T-cell (primary cell): Measurements from ENCODE around the gene NPRL2. TPM values are rescaled to one million over a fixed set of nuclear protein-coding genes. Genes with fewer than 3 reads are reported as not detected.
A peak's percentile ranks its signal among the peaks of the same experiment; 100 is the strongest.

ENCODE experiments used
- ATAC-seq, 4 experiments: fragments of 200-7000 bp in 3 of 4; fragments of 150-1000 bp in 1 of 4; cut with Tn5 transposase; replicated peaks in 1 of 4; 1 replicate in 3 of 4; 2 replicates in 1 of 4; pipeline ENCODE4 v1.10.0; 2021; ENCODE audit warnings: moderate library complexity in 3 of 4, mild to moderate bottlenecking in 2 of 4, moderate number of reproducible peaks in 1 of 4
- CTCF ChIA-PET, 2 donors: fragments of 300-600 bp; sonication (Branson Sonifier 250); formaldehyde crosslinking; loops; one replicate each; lab custom pipeline; 2022; ENCODE audit warnings: antibody characterized with exemption in 2 of 2; lab: Charles Lee
- POLR2A ChIA-PET, 2 donors: fragments of 300-600 bp; sonication (Branson Sonifier 250); formaldehyde crosslinking; loops; one replicate each; lab custom pipeline; 2022; ENCODE audit warnings: antibody characterized with exemption in 2 of 2; lab: Charles Lee
- DNase-seq, 35 experiments: peaks; one replicate each; pipeline versions ENCODE4 v3.0.0 to v3.0.0-alpha.2; 2013 to 2023
- H3K27ac ChIP-seq: one replicate; pipeline ENCODE4 v1.5.1; 2013; ENCODE audit warnings: low read length
- H3K27me3 ChIP-seq, 2 experiments: replicated peaks in 1 of 2; 1 replicate in 1 of 2; 2 replicates in 1 of 2; pipeline versions ENCODE4 v1.6.1 to v1.7.0; 2013; ENCODE audit warnings: low read length in 1 of 2, mixed read lengths in 1 of 2; ENCODE audit not compliant: control insufficient read depth in 2 of 2, insufficient read depth in 2 of 2; ENCODE audit errors: extremely low read depth in 1 of 2
- H3K36me3 ChIP-seq, 2 donors: 1 replicate in 1 of 2; 2 replicates in 1 of 2; pipeline versions ENCODE4 v1.6.1 to v1.7.0; 2013; ENCODE audit warnings: low read length in 1 of 2; ENCODE audit not compliant: control insufficient read depth in 2 of 2, insufficient read depth in 1 of 2; ENCODE audit errors: extremely low read depth in 1 of 2
- H3K4me1 ChIP-seq, 2 experiments: 1 replicate in 1 of 2; 2 replicates in 1 of 2; pipeline versions ENCODE4 v1.6.1 to v1.7.0; 2013; ENCODE audit warnings: low read length in 2 of 2, mixed read lengths in 1 of 2; ENCODE audit not compliant: insufficient read depth in 2 of 2, control insufficient read depth in 1 of 2; ENCODE audit errors: extremely low read depth in 1 of 2
- H3K4me3 ChIP-seq, 2 donors: 1 replicate in 1 of 2; 2 replicates in 1 of 2; pipeline versions ENCODE4 v1.5.1 to v1.7.0; 2013; ENCODE audit warnings: mild to moderate bottlenecking in 2 of 2, low read length in 1 of 2, moderate library complexity in 1 of 2; ENCODE audit not compliant: control insufficient read depth in 1 of 2; ENCODE audit errors: extremely low read depth in 1 of 2
- H3K9me3 ChIP-seq: 2 replicates; pipeline ENCODE4 v1.7.0; 2013
- H3K27ac Mint-ChIP-seq, 2 donors: one replicate each; pipeline ENCODE4 v1.8.0; 2020 to 2021; ENCODE audit warnings: mild to moderate bottlenecking in 2 of 2, mixed read lengths in 2 of 2
- H3K27me3 Mint-ChIP-seq, 2 donors: one replicate each; pipeline ENCODE4 v1.8.0; 2021 to 2022; ENCODE audit warnings: mixed read lengths in 2 of 2
- H3K36me3 Mint-ChIP-seq: one replicate; pipeline ENCODE4 v1.8.0; 2021; ENCODE audit warnings: mixed read lengths
- H3K4me1 Mint-ChIP-seq, 3 donors: one replicate each; pipeline ENCODE4 v1.8.0; 2020 to 2022; ENCODE audit warnings: mixed read lengths in 3 of 3, mild to moderate bottlenecking in 1 of 3
- H3K4me3 Mint-ChIP-seq, 3 donors: one replicate each; pipeline ENCODE4 v1.8.0; 2020 to 2022; ENCODE audit warnings: mild to moderate bottlenecking in 3 of 3, mixed read lengths in 3 of 3, moderate library complexity in 3 of 3
- H3K9me3 Mint-ChIP-seq, 3 donors: one replicate each; pipeline ENCODE4 v1.8.0; 2020 to 2022; ENCODE audit warnings: mixed read lengths in 3 of 3
- WGBS: methylation state at CpG from one replicate; pipeline ENCODE4 v1.1.5; 2013; ENCODE audit warnings: missing lambda C conversion rate; ENCODE audit not compliant: insufficient coverage; 5-methylcytosine and 5-hydroxymethylcytosine counted together
- total RNA-seq, 35 experiments: library from RNA in 6 of 35; stranded (reverse) in 6 of 35; fragments of 120-200 nt in 1 of 35; gene quantifications; one replicate each; pipeline versions ENCODE4 v1.2.1 to v1.2.4 and lab custom pipeline; 2013 to 2026

Gene NPRL2
- total RNA-seq, 5 donors from 2014 or later (not counting 1 experiment from before 2014, with no cell fraction given): 26.6 to 52.2 (median 48.1) TPM

- Mint-ChIP-seq H3K27ac (no peak overlapping the region), H3K4me1 (peaks cover 26 to 47% (median 41%) of the 10 kb centered on the region in 3 donors), H3K9me3 (no peaks in the 10 kb centered on the region), H3K36me3 (peaks cover 19% of the 10 kb centered on the region), H3K4me3 (no peak overlapping the region), H3K27me3 (no peaks in the 10 kb centered on the region)
- no peak for ATAC-seq
- ChIA-PET POLR2A (no interaction called here), CTCF (no interaction called here)
- Histone ChIP-seq H3K4me1 (peaks cover 13 to 57% of the 10 kb centered on the region in 2 experiments), H3K27me3 (no peaks in the 10 kb centered on the region), H3K27ac (no peak overlapping the region), H3K4me3 (no peak overlapping the region), H3K9me3 (no peaks in the 10 kb centered on the region), H3K36me3 (peaks cover 14 to 47% of the 10 kb centered on the region in 2 donors)
- WGBS: 100% methylated on average over 6 of the region's 10 CpGs
- DNase-seq: no peak
These were observed 20.2 kb downstream of the NPRL2 start for GRCh38 chr3:50330330-50330729.

- Histone ChIP-seq H3K4me3 (peak within 1 kb of the TSS; percentile 77 to 90), H3K4me1 (peaks cover 6 to 44% of the 10 kb centered on the region in 2 experiments), H3K9me3 (no peaks in the 10 kb centered on the region), H3K36me3 (peaks cover 14 to 40% of the 10 kb centered on the region in 2 donors), H3K27me3 (no peaks in the 10 kb centered on the region), H3K27ac (peak within 1 kb of the TSS; percentile 69)
- Mint-ChIP-seq H3K9me3 (no peaks in the 10 kb centered on the region), H3K27ac (peak within 1 kb of the TSS; percentile 85 to 87), H3K4me1 (peaks cover 15 to 36% (median 25%) of the 10 kb centered on the region in 3 donors), H3K36me3 (peaks cover 19% of the 10 kb centered on the region), H3K4me3 (peak within 1 kb of the TSS; percentile 86 to 92 (median 89)), H3K27me3 (no peaks in the 10 kb centered on the region)
- POLR2A ChIA-PET: interaction anchor here (0.6 to 2.5 kb wide), 5 partner anchors 9 to 103 kb away, joined by 3 to 11 read pairs (median 4); partner anchors contain the start of genes CYB561D2 (in 1 of the 2) and NPRL2 (in 1 of the 2)
- WGBS: 3% methylated on average over 54 of the region's 55 CpGs
- CTCF ChIA-PET: interaction anchor here (0.5 to 1.7 kb wide), 6 partner anchors 9 to 100 kb away, joined by 3 to 11 read pairs (median 3); no protein-coding TSS in a partner anchor
- ATAC-seq (peak; percentile 93 to 96 (median 95)), DNase-seq (peak; percentile 86 to 98 (median 94))
These were observed 22.5 kb downstream of the NPRL2 start, which contains the start of gene TUSC2 for GRCh38 chr3:50327943-50328691. TUSC2 (minus strand) TSS chr3:50328223; CDS start chr3:50328099, 124 bp downstream.

GRCh38 chr3:50327129-50327528 lies 23.4 kb downstream of the NPRL2 start:
- Histone ChIP-seq H3K4me1 (peaks cover 6 to 42% of the 10 kb centered on the region in 2 experiments), H3K4me3 (peak overlapping the region; percentile 77 to 90), H3K27me3 (no peaks in the 10 kb centered on the region), H3K9me3 (no peaks in the 10 kb centered on the region), H3K27ac (peak overlapping the region; percentile 61), H3K36me3 (peaks cover 14 to 35% of the 10 kb centered on the region in 2 donors)
- H3K9me3 Mint-ChIP-seq: no peaks in the 10 kb centered on the region
- peaks cover 15 to 37% (median 22%) of the 10 kb centered on the region in 3 donors for H3K4me1 Mint-ChIP-seq
- peak overlapping the region; percentile 86 to 92 (median 89) for H3K4me3 Mint-ChIP-seq
- ChIA-PET POLR2A (interaction anchor here (0.8 to 2.5 kb wide), 2 partner anchors 10 to 23 kb away, joined by 3 to 11 read pairs; partner anchors contain the start of genes CYB561D2 (in 1 of the 2) and NPRL2 (in 1 of the 2)), CTCF (interaction anchor here (0.5 to 1.7 kb wide), 3 partner anchors 10 to 76 kb away, joined by 3 to 11 read pairs (median 3); no protein-coding TSS in a partner anchor)
- peaks cover 16% of the 10 kb centered on the region for H3K36me3 Mint-ChIP-seq
- no CpG with 5 or more reads among the region's 4 CpGs for WGBS
- H3K27me3 Mint-ChIP-seq: no peaks in the 10 kb centered on the region
- no peak for DNase-seq
- peak overlapping the region; percentile 58 to 63 for H3K27ac Mint-ChIP-seq
- no peak for ATAC-seq

GRCh38 chr3:50326182-50326541 lies 24.4 kb downstream of the NPRL2 start:
- Mint-ChIP-seq H3K4me1 (peaks cover 15 to 35% (median 22%) of the 10 kb centered on the region in 3 donors), H3K36me3 (peaks cover 13% of the 10 kb centered on the region), H3K9me3 (no peaks in the 10 kb centered on the region), H3K4me3 (peak overlapping the region; percentile 21 to 89 (median 86)), H3K27ac (no peak overlapping the region), H3K27me3 (no peaks in the 10 kb centered on the region)
- peaks cover 8 to 45% of the 10 kb centered on the region in 2 experiments for H3K4me1 ChIP-seq
- no CpG with 5 or more reads among the region's 8 CpGs for WGBS
- no peaks in the 10 kb centered on the region for H3K27me3 ChIP-seq
- ChIA-PET CTCF (no interaction called here), POLR2A (no interaction called here)
- H3K9me3 ChIP-seq: no peaks in the 10 kb centered on the region
- no peak for DNase-seq
- ATAC-seq: no peak
- no peak overlapping the region for H3K27ac ChIP-seq
- peaks cover 6 to 25% of the 10 kb centered on the region in 2 donors for H3K36me3 ChIP-seq
- H3K4me3 ChIP-seq: no peak overlapping the region

- peak overlapping the region in 1 of 3 donors; percentile 89 for H3K4me3 Mint-ChIP-seq
- Histone ChIP-seq H3K4me3 (no peak overlapping the region), H3K27ac (no peak overlapping the region), H3K27me3 (no peaks in the 10 kb centered on the region), H3K36me3 (peaks cover 2 to 20% of the 10 kb centered on the region in 2 donors), H3K4me1 (peaks cover 9 to 48% of the 10 kb centered on the region in 2 experiments), H3K9me3 (no peaks in the 10 kb centered on the region)
- WGBS: 98% methylated on average over 5 of the region's 11 CpGs
- H3K27ac Mint-ChIP-seq: no peak overlapping the region
- ATAC-seq (no peak), DNase-seq (no peak)
- H3K4me1 Mint-ChIP-seq: peaks cover 16 to 36% (median 23%) of the 10 kb centered on the region in 3 donors
- no peaks in the 10 kb centered on the region for H3K27me3 Mint-ChIP-seq
- H3K36me3 Mint-ChIP-seq: peaks cover 7% of the 10 kb centered on the region
- ChIA-PET CTCF (interaction anchor here in 1 of 2 donors (1.2 to 1.5 kb wide), 2 partner anchors 11 to 90 kb away, joined by 3 to 5 read pairs; no protein-coding TSS in a partner anchor), POLR2A (no interaction called here)
- no peaks in the 10 kb centered on the region for H3K9me3 Mint-ChIP-seq
These were observed 24.9 kb downstream of the NPRL2 start for GRCh38 chr3:50325497-50326181.

- Histone ChIP-seq H3K27me3 (no peaks in the 10 kb centered on the region), H3K27ac (no peak overlapping the region), H3K9me3 (no peaks in the 10 kb centered on the region), H3K4me3 (no peak overlapping the region), H3K4me1 (peaks cover 12 to 54% of the 10 kb centered on the region in 2 experiments), H3K36me3 (peaks cover 2 to 15% of the 10 kb centered on the region in 2 donors)
- DNase-seq: no peak
- no peak for ATAC-seq
- peaks cover 21 to 42% (median 29%) of the 10 kb centered on the region in 3 donors for H3K4me1 Mint-ChIP-seq
- H3K27ac Mint-ChIP-seq: peak overlapping the region in 1 of 2 donors; percentile 34
- ChIA-PET POLR2A (no interaction called here), CTCF (interaction anchor here in 1 of 2 donors (0.9 to 1.5 kb wide), 3 partner anchors 12 to 90 kb away, joined by 3 to 5 read pairs (median 3); no protein-coding TSS in a partner anchor)
- no CpG with 5 or more reads among the region's 2 CpGs for WGBS
- no peaks in the 10 kb centered on the region for H3K9me3 Mint-ChIP-seq
- peaks cover 4% of the 10 kb centered on the region for H3K36me3 Mint-ChIP-seq
- H3K4me3 Mint-ChIP-seq: peak overlapping the region in 1 of 3 donors; percentile 47
- no peaks in the 10 kb centered on the region for H3K27me3 Mint-ChIP-seq
These were observed 25.5 kb downstream of the NPRL2 start for GRCh38 chr3:50325113-50325480.
